ACHN (cell line): Measurements from ENCODE around the gene TEX2.
"Not testable (repeated sequence)": the region's sequence is repeated elsewhere in the genome, so short reads cannot be mapped to it uniquely, and the experiment has no call there.

Experiments used
- DNase-seq: peaks from one replicate; pipeline ENCODE4 v3.0.0-alpha.2; 2015
- in situ Hi-C: cut with HindIII; loops from 2 replicates; pipeline ENCODE4 v1.10.0; 2017; ENCODE audit warnings: low sequenced_read_pairs, low pct_ligation_motif_present, low pct_unique_long_range_greater_than_20kb

Gene TEX2

GRCh38 chr17:64247836-64248235 lies 15.2 kb downstream of the TEX2 start:
- in situ Hi-C loops, result no loop called here
- DNase-seq, result no peak

GRCh38 chr17:64245218-64246145 lies 17.6 kb downstream of the TEX2 start:
- in situ Hi-C loops, result no loop called here
- no peak for DNase-seq

DNA sequence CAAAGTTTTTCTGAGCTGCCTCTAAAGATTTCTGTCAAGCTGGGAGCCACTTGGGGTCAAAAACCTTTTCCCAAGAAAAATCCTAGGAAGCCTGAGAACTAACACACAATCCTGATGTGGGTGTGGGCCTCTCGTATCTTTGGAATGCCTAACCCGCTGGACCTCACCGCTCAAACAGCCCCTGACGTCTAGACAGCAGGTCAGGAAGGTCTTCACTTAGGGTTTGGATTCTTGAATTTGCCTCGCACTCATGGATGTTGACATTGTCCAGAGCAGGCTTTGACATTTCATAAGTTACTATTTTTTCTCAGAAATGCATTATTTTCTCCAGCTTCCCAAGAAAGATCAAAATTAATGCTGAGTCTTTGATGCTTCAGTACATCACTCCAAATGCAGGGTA lies 18.9 kb downstream of the TEX2 start:
- DNase-seq, result no peak
- in situ Hi-C loops, result no loop called here

- in situ Hi-C loops, result no loop called here
These were observed 19.7 kb downstream of the TEX2 start for GRCh38 chr17:64243340-64243739.

GRCh38 chr17:64242633-64243032 lies 20.4 kb downstream of the TEX2 start:
- in situ Hi-C loops, result no loop called here
- no peak for DNase-seq

More at GRCh38 chr17:64243340-64243739, 19.7 kb downstream of the TEX2 start:
- no peak for DNase-seq

- DNase-seq, result no peak
- in situ Hi-C loops, result no loop called here
These were observed 22.2 kb downstream of the TEX2 start for GRCh38 chr17:64240741-64241347.

DNA sequence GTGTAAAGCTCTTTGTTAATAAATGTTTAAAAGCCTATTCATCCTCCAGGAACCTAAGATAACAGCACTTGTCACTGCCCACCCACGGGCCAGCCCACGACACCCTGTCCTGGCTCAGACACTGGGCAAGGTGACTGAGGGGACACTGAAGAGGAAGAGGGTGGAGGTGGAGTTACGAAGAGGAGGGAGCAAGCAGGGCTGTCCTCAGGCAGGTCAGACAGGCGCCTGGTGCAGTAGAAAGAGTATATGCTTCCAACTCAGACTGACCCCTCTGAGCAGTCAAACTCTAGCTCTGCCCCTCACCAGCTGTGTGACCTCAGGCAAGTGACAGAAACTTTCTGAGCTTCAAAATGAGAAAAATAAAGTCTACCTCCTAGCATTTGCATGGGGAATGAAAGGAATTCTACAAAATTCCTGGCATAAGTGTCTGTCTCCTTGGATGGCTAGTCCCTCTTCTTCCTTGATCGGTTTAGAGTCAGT lies 22.8 kb downstream of the TEX2 start:
- peak; percentile 39 for DNase-seq
- in situ Hi-C loops, result no loop called here

DNA sequence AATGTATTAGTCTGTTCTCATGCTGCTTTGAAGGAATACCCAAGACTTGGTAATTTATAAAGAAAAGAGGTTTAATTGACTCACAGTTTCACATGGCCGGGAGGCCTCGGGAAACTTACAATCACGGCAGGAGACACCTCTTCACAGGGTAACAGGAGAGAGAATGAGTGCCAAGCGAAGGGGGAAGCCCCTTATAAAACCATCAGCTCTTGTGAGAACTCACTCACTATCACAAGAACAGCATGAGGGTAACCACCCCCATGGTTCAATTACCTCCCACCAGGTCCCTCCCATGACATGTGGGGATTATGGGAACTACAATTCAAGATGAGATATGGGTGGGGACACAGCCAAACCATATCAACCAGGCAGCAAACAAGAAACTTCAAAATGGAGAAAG lies 24.6 kb downstream of the TEX2 start:
- in situ Hi-C loops, DNase-seq: not testable (repeated sequence)

DNA sequence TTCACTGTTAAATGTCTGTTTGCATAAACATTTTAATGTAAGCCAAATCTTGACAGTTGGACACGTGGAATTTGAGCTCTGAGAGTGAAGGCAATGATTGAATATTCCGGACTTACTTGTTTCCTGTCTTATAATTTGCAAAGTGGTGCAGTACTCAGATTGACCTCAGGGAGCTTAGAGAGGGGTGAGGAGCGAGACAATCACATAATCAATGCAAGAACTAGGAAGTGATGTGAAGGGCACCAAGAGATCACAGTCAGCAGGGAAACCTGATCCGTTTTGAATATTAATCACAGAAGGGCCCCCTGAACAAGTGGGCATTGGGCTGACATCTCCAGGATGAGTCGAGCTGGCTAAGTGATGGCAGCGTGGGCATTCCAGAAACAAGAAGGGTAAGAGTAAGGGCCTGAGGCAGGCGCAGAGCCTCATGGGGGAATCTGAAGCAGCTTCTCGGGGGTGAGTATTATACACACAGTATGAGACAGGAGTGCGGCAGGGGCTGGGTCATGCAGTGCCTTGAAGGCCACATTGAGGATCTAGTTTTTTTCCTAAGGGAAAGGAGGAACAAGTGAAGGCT lies 26.1 kb downstream of the TEX2 start:
- in situ Hi-C loops, result no loop called here
- peak; percentile 28 for DNase-seq

GRCh38 chr17:64234961-64235360 lies 28.1 kb downstream of the TEX2 start:
- no peak for DNase-seq
- in situ Hi-C loops, result no loop called here

- in situ Hi-C loops, result no loop called here
- DNase-seq, result no peak
These were observed 30.4 kb downstream of the TEX2 start for GRCh38 chr17:64232466-64233262.

DNA sequence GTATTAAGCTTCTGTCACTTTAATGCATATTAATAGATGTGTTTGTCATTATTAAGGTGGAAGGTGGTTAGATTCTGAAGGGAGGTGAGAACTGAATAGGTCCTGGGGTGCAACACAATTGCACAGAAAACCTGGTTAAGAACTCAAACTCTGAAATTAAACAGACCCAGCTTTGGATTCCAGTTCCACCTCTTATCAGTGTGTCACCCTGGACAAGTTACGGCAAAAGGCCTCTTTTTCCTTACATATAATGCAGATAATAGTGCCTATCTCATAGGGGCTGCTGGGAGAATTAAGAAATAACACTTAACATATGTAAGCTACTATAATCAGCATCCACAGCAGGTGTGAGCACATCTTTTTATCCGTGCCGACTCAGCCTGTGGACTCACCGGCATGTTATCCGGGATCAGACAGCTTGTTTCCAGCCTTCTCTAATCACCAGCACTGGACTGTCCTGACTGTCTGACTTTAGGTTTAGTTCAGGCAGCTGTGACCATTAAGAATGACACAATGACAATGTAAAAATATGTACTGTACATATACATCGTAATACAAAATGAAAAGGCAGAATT lies 31.4 kb downstream of the TEX2 start:
- DNase-seq, result no peak
- in situ Hi-C loops, result no loop called here

DNA sequence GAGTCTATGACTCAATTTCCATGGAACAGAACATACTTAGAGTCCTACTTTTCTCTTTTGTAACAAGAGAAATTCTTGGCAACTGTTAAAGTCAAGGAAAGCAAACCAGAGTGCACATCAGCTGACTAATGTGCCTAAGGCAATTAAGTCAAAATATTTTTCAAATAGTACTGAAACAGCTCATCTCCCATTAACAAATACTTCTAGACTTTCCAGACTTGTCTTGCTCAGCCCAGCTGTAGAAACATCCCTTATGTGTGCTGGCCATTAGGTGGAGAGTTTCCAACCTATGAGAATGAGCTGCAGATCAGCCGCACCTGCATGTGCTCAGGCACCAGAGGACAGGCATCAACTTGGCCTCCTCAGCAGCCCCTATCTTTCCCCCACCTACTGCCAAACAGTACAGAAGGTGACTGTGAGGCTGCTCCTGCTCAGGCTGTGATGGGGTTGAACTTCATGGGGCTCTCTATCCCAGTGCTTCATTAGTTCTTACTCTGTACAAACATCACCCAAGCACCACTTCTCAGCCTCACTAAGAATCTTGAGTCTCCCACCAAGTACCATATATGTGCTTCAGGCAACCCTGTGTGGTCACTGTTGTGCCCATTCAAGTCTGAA lies 32.2 kb downstream of the TEX2 start:
- DNase-seq, result no peak
- in situ Hi-C loops, result no loop called here

DNA sequence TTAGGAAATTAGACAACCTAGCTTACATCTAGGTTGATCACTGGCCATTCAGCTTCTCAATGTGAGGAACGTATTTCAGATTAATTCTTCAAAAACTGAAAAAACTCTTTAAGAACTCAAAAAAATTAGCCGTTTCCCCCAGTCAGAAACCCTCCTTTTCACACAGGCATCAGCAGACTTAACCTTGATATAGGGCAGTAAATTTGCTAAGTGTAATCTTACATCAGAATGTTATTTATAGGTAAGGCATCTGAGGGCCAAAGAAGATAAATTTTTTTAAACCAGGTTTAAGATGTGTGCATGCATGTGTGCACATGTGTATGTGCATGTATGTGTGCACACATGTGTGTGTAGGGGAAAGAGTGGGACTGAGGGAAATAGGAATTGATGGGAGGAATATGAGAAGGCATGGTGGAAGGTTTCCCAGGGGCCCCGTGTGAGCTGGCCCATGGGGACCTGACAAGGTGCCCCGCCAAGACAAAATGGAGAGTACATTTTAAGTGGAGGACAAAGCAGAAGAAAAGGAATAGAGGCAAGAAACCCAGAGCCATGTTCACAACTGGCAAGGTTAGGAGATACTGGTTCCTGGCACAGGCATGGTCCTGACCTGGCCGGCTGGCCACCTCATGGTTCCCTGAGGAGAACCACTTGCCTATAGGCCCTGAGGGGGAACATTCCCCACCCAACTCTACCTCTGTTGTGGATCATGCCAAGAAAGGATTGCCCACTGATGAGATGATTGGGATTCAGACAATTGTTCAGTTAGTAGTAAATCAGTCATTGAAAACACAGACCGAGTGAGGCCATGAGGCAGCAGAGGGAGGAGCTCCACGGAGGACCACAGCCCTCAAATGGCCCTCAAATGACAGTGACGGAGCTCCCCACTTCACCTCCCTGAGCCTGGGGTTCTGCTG lies 33.0 kb downstream of the TEX2 start:
- DNase-seq, result no peak
- in situ Hi-C loops, result no loop called here

GRCh38 chr17:64226132-64226531 lies 36.9 kb downstream of the TEX2 start:
- DNase-seq, result no peak

GRCh38 chr17:64225410-64225809 lies 37.6 kb downstream of the TEX2 start:
- in situ Hi-C loops, result no loop called here
- DNase-seq, result no peak

More at GRCh38 chr17:64226132-64226531, 36.9 kb downstream of the TEX2 start:
- in situ Hi-C loops, result no loop called here
